GM21723 (cell line): Measurements from ENCODE around the gene KISS1.

Experiments
- ATAC-seq: cut with Tn5 transposase; IDR thresholded peaks from one replicate; pipeline ENCODE4 v1.9.1; 2021; ENCODE audit warnings: mild to moderate bottlenecking, moderate library complexity; ENCODE audit not compliant: unreplicated experiment

The KISS1 gene

GRCh38 chr1:204218552-204218951 is 22.3 kb upstream of the KISS1 start:
- ATAC-seq: no peak

- ATAC-seq: no peak
These were observed 21.3 kb upstream of the KISS1 start for GRCh38 chr1:204217648-204218000.

DNA sequence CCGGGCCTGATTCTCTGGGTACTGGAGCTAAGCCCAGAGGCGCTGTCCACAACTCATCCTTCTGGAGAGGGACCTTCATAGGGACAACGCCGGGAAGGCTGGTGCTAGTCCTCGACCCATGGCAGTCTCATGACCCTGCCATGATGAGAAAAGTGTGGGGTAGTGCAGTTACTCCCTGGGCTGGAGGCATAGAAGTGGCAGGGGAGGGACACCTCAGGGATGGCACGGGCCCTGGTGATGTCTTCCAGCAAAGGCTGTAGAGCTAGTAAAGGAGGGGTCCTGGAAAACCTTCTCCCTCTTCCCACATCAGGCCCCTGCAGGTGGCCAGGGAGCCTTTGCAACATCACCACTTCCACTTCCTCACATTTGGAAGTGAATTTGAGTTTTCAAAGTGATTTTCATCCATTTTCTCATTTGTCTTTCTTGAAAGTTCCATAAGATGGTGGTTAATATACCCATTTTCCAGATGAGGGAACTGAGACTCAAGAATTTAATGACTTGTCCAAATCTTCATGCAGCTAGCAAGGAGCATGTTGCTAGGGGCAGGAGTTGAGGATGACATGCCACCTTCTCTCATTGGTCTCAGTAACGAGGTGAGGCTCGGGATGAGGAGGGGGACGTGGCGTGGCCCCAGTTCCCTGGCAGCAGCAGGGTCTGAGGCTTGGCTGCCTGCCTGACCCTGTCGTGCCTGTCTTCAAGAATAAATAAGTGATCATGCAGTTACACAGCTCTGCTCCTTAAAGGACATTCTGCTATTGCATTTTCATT is 20.8 kb upstream of the KISS1 start:
- no peak for ATAC-seq

GRCh38 chr1:204216236-204216635 is 19.9 kb upstream of the KISS1 start:
- no peak for ATAC-seq

DNA sequence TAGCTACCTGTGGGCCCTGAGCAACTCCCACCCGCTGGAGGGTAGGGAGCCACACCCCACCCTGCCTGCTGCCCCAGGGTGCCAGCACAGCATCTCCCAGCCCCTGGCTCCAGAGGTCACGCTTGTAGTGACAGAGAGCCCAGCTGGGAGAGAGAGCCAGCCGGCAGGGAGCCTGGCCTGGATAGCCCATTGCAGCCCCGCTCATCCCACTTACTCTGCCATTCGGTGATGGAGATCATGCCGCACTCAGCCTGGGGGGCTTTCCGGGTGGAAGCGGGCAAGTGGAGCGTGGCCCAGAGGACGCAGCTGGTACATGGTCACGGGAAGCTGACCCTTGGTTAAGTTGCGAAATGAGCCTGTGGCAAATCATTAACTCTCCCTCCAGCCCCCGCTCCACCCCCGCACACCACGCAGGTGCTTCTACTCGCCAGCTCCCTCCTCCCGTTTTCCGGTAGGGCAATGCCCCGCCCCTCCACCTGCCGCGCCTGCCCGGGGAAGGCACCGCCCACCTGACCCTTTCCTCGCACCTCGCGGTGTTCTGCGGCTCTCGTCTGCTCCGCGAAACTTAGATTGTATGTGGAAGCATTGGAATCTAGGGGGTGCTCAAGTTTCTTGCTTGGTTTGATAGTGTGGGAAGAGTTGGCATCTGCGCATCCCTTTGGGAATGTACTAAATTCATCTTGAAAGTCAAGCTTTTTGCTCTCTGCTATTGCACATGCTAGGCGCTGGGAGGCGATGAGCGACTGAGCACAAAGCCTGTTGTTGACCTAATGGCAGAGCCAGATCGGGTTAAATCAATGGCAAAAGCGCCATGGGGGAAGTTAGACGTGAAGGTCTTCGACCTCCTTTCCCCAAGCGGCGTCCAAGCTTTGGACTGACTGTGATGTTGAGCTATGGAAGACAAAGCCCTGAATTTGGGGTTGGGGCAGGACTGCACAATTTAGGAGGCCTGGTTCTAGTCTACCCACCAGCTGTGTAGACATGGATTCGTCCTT is 17.7 kb upstream of the KISS1 start, which contains the start of gene GOLT1A:
GOLT1A (minus strand) TSS at position 321 of the 995 bp plus-strand sequence; CDS start at position 239, 82 bp downstream.
- peak; percentile 74 for ATAC-seq

DNA sequence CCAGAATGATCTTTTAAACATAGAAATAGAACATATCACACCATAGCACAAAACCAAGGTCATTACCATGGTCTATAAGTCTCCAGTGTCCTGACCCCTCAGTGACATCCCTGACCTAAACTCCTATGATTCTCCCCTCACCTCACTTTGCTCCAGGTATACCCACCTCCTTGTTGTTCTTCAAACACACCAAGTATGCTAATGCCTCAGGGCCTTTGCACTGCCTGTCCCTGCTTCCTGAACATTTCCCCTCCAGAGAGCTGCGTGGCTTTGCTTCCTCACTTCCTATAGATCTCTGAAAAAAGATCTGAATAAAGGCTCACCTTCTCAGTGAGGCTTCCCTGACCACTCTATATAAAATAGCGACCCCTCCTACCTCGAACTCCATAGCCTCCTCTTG is 16.4 kb upstream of the KISS1 start:
- no peak for ATAC-seq

DNA sequence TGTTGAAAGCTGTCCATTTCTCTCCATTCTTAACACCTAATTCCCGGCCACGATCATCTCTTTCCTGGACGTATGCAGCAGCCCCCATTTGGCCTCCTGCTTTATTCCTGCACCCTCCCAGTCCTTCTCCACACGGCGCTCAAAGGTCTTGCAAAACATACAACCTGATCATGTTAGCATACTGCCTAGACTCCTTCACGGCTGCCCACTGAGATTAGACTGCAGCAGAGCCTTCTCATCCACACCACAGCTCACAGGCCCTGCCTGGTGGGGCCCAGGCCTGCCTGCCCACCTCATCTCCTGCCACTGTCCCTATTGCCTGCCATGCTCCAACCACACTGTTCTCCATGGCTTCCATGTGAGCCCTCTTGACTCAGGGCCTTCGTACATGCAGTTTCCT is 14.8 kb upstream of the KISS1 start:
- no peak for ATAC-seq

- ATAC-seq: no peak
These were observed 10.9 kb upstream of the KISS1 start for GRCh38 chr1:204207136-204207616.

- no peak for ATAC-seq
These were observed 9.8 kb upstream of the KISS1 start for GRCh38 chr1:204206121-204206520.

- ATAC-seq: no peak
These were observed 9.2 kb upstream of the KISS1 start for GRCh38 chr1:204205486-204205885.

DNA sequence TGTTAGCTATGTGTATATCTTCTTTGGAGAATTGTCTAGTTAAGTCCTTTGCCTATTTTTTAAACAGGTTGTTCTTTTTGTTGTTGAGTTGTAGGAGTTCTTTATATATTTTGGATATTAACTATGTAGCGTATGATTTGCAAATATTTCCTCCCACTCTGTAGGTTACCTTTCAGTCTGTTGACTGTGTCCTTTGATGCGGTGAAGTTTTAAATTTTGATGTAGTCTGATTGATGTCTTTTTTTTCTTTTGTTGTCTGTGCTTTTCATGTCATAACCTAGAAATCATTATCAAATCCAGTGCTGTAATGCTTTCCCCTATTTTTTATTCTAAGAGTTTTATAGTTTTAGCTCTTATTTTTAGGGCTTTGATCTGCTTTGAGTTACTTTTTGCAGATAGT is 8.7 kb upstream of the KISS1 start:
- no peak for ATAC-seq

DNA sequence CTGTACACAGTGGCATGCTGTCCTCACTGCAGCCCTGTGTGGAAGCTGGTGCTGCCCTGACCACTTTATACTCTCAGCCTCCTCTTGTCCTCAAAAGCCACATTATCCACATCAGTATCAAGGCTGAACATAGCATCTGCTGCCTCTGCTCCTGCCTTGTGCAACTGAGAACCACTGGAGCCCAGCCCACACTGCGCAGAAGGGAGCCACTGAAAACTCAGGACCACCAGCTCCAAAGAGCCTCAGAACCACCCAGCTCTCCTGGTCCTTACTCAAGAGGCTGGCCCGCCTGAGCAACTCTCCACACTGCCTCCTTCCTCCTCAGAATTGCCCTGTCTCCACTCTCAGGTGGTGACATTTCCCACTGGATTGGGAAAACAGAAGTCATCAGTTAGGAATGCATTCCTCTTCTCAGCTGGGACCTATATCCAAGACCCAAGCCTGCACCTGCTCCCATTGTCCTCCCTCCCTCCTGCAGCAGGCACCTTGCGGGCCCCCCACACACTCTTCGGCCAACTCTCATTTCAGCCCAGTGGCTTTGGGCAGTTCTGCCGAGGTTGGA is 7.0 kb upstream of the KISS1 start:
- ATAC-seq: no peak

GRCh38 chr1:204202481-204202880 is 6.2 kb upstream of the KISS1 start:
- no peak for ATAC-seq

DNA sequence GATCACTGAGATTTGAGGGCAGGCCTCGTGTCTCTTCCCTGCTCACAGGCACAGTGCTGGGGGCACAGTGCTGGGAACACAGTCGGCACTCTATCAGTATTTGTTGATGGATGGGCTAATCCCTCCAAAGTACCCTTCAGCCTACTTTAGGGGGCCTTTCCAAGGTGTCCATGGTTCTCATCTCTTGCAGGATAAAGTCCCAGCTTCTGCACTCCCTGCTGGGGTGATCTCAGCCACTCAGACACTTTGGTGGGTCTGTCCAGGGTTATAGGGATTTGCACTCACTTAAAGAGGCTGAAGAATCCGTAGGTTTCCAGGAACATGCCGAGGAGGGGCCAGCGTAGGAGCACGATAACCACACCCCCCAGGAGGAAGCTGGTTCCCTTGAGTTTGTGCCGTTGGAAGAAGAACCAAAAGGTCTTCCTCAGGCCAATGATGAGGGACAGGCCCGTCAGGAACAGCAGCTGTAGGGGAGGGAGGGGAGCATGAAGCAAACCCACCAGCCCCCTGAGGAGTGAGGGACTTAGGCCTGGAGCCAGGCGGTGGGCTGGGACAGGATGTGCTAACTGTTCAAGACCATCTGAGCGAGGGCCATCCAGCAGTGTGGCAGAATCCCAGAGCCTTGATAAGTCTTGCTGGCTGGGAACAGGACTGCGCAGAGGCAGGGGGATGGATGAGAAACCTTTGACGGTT is 5.2 kb upstream of the KISS1 start:
- no peak for ATAC-seq

DNA sequence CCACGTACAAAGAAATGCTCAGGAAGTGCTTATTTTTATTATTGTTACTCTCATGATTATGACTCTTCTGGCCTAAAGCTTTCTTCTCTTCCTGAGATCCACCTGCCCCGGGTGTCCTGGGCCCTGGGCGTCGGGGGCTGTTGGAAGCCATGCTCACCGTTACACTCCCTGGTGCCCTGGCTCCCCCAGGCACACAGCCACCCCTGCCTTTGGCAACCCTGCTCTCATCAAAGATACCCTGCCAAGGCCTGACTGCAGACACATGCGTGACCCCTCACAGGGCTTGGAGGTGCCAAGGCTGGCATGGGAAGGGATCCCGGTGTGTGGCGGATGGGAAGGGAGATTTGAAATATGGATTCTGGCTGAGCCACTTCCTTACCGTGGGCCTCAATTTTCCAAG is 3.3 kb upstream of the KISS1 start:
- no peak for ATAC-seq

DNA sequence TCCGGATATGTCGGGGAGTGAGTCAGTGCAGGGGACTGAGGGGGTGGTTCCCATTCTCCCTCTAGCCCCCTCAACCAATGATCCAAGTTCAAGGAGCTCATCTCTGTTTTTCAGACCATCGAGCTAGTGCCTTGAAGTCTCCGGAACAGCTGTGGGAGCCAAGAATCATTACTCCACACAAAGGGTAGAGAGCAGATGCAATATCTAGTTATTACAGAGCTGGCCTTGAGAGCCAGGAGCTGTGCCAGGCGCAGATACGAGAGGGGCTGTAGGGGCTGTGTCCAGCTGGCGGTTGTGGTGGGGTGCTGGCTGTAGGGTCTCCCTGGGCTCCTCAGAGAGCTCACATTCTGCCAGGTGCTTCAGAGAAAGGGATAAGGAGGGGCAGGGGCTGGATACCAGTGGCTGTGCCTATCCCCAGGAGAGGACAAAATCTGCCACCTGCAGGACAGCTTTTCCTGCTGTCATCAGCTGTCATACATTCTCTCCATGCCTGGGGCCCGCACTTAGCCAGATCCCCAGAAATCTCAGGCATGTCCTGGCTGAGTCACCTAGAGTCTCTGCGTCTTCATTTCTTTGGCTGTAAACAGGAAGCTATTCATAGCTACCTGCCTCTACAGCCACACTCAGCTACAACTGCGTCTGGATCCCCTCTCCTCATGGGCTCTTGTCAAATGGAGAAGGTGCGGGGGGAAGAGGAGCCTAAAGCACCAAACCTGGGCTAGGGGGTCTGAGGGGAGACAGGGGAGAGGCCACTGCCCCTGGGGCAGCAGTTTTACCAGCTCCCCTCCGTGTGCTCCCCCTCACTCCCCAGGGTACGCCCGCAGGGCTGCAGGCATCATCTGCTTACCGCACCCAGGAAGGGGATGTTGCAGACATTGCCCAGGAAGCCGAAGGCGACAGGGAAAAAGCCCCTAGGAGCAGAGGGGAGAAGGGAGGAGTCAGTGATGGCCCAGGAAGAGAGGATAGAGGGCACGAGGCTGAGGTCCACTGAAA is 2.4 kb upstream of the KISS1 start:
- ATAC-seq: no peak

DNA sequence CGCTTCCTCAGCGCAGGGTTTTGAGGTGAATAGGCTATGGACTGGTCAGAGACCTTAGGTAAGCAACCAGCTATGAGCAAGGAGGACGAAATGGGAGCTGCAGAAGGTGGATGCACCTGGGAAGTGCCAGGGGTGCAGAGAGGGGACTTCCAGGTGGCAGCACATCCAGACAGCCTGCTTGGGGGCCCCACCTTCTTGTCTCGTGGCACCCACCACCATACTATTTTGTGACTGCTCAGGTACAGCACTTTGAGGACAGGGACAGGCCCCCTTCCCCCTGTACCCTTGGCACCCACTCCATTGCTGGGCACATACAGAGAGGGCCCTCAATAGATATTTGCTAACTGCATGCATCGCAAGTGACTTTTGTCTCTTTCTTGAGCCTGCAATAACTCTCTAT is 777 bp upstream of the KISS1 start:
- ATAC-seq: no peak

DNA sequence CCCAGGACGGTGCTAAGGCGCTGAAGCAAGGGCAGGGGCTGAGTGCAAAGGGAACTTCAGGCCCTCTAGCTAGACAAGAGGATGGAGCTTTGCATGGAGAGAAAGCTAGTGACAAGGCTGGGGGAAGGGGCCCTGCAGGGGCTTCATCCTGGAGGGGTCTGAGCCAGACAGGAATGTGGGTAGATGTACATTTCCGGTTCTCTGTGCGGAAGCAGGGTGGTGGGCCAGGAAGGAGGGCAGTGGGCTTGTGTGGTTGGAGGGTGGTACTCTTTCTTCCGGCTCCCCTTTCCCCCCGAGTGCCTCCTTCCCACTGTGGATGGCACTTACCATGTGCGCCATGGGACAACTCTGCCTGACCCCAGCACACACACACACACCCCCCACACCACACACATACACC is 1.5 kb downstream of the KISS1 start:
- ATAC-seq: no peak

DNA sequence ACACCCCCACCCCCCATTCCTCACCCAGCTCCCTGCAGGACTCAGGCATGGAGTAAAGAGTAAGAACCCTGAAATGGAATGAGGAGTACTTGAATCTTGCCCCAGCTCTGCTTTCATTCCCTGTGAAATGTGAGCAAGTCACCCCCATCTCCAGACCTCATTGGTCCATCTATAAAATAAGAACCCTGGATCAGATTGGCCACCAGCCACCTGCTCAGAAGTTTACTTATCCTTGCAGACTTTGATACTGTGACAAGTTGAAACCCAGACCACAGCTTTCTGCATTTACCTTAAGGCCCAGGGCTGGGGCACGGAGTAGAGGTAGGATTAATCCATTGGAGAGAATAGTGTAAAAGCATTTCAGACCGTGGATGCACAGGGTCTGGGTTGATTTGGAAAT is 2.2 kb downstream of the KISS1 start:
- no peak for ATAC-seq
